Activated T-helper 17 cell treated with anti-CD3 and anti-CD28 coated beads, Interleukin-2, amount 50 U/mL, for 72 hours (primary cell): Measurements from ENCODE around the gene GJD3. TPM values are rescaled to one million over a fixed set of nuclear protein-coding genes. Genes with fewer than 3 reads are reported as not detected.
A peak's percentile ranks its signal among the peaks of the same experiment; 100 is the strongest.

Experiments used
- ATAC-seq: fragments of 150-1000 bp; cut with Tn5 transposase; replicated peaks from 2 replicates; pipeline ENCODE4 v1.10.0; 2021; ENCODE audit warnings: mild to moderate bottlenecking, moderate library complexity
- H3K27ac Mint-ChIP-seq: one replicate; pipeline ENCODE4 v1.8.0; 2022; ENCODE audit warnings: mixed read lengths
- H3K27me3 Mint-ChIP-seq: one replicate; pipeline ENCODE4 v1.8.0; 2022; ENCODE audit warnings: mixed read lengths
- H3K36me3 Mint-ChIP-seq: one replicate; pipeline ENCODE4 v1.8.0; 2022; ENCODE audit warnings: low read depth, mild to moderate bottlenecking, mixed read lengths
- H3K4me1 Mint-ChIP-seq: one replicate; pipeline ENCODE4 v1.8.0; 2022; ENCODE audit warnings: mixed read lengths
- H3K4me3 Mint-ChIP-seq: one replicate; pipeline ENCODE4 v1.8.0; 2022; ENCODE audit warnings: mild to moderate bottlenecking, mixed read lengths
- H3K9me3 Mint-ChIP-seq: one replicate; pipeline ENCODE4 v1.8.0; 2022; ENCODE audit warnings: mixed read lengths
- total RNA-seq, 2 donors: library from RNA; stranded (reverse); gene quantifications; one replicate each; pipeline ENCODE4 v1.2.3, GENCODE V29; 2022

Gene GJD3
- total RNA-seq, 2 donors from 2014 or later = not detected

- peak overlapping the region; percentile 73 for H3K27ac Mint-ChIP-seq
- no peaks in the 10 kb centered on the region for H3K9me3 Mint-ChIP-seq
- peaks cover 73% of the 10 kb centered on the region for H3K36me3 Mint-ChIP-seq
- no peaks in the 10 kb centered on the region for H3K27me3 Mint-ChIP-seq
- peak overlapping the region; percentile 98 for H3K4me3 Mint-ChIP-seq
- no peak for ATAC-seq
- H3K4me1 Mint-ChIP-seq = peaks cover 56% of the 10 kb centered on the region
These were observed 33.6 kb downstream of the GJD3 start for GRCh38 chr17:40330850-40331470.

GRCh38 chr17:40329839-40330794 lies 34.4 kb downstream of the GJD3 start:
- Mint-ChIP-seq H3K27me3 (no peaks in the 10 kb centered on the region), H3K4me3 (peak overlapping the region; percentile 98), H3K4me1 (peaks cover 62% of the 10 kb centered on the region), H3K27ac (peak overlapping the region; percentile 73), H3K36me3 (peaks cover 70% of the 10 kb centered on the region), H3K9me3 (no peaks in the 10 kb centered on the region)
- ATAC-seq = peak; percentile 10

DNA sequence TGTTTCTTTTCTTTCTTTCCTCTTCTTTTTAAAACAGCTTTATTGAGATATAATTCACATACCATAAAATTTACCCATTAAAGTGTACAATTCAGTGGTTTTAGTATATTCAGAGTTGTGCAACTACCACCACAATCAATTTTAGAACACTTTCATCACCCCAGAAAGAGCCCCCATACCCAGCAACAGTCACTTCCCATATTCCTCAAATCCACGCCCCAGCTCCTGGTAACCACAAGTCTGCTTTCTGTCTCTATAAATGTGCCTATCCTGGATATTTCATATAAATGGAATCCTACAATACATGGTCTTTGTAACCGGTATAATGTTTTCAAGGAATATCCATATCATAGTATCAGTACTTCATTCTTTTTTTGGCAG lies 36.2 kb downstream of the GJD3 start:
- no peaks in the 10 kb centered on the region for H3K27me3 Mint-ChIP-seq
- ATAC-seq = no peak
- peaks cover 64% of the 10 kb centered on the region for H3K36me3 Mint-ChIP-seq
- H3K4me3 Mint-ChIP-seq = peak overlapping the region; percentile 98
- H3K4me1 Mint-ChIP-seq = peaks cover 55% of the 10 kb centered on the region
- H3K27ac Mint-ChIP-seq = peak overlapping the region; percentile 27
- H3K9me3 Mint-ChIP-seq = no peaks in the 10 kb centered on the region

GRCh38 chr17:40327735-40328385 lies 36.7 kb downstream of the GJD3 start:
- Mint-ChIP-seq H3K36me3 (peaks cover 64% of the 10 kb centered on the region), H3K27me3 (no peaks in the 10 kb centered on the region), H3K9me3 (no peaks in the 10 kb centered on the region), H3K4me1 (peaks cover 59% of the 10 kb centered on the region), H3K27ac (peak overlapping the region; percentile 100), H3K4me3 (peak overlapping the region; percentile 98)
- ATAC-seq = no peak

DNA sequence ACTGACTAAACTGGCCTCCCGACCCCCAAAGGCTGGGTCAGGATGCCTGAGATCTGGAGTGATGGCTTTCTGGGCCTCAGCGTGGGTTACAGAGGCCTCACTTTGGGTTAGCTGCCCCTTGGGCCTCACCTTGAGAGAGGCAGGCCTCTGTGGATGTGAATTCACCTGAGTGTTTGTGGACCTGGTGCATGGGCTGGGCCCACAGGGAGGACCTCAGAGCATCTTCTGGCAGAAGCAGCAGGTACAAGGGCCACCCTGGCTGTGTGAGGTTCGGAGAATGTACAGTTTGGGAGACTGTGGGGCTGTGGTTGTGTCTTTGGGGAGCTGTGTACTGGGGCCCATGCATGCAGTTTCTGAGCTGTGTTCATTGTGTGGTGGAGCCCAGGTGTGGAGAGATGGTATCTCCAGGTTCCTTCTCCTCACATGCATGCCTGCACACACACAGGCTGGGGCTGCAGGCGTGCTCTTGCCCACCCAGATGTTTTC lies 37.2 kb downstream of the GJD3 start:
- H3K9me3 Mint-ChIP-seq = no peaks in the 10 kb centered on the region
- H3K27ac Mint-ChIP-seq = peak overlapping the region; percentile 100
- peak overlapping the region; percentile 98 for H3K4me3 Mint-ChIP-seq
- H3K36me3 Mint-ChIP-seq = peaks cover 64% of the 10 kb centered on the region
- peaks cover 54% of the 10 kb centered on the region for H3K4me1 Mint-ChIP-seq
- no peak for ATAC-seq
- no peaks in the 10 kb centered on the region for H3K27me3 Mint-ChIP-seq

- H3K9me3 Mint-ChIP-seq = no peaks in the 10 kb centered on the region
- H3K4me3 Mint-ChIP-seq = peak overlapping the region; percentile 98
- peak overlapping the region; percentile 100 for H3K27ac Mint-ChIP-seq
- H3K27me3 Mint-ChIP-seq = no peaks in the 10 kb centered on the region
- no peak for ATAC-seq
- peaks cover 56% of the 10 kb centered on the region for H3K4me1 Mint-ChIP-seq
- H3K36me3 Mint-ChIP-seq = peaks cover 66% of the 10 kb centered on the region
These were observed 37.7 kb downstream of the GJD3 start for GRCh38 chr17:40326832-40327199.

- Mint-ChIP-seq H3K4me1 (peaks cover 54% of the 10 kb centered on the region), H3K27me3 (no peaks in the 10 kb centered on the region), H3K4me3 (peak overlapping the region; percentile 98), H3K9me3 (no peaks in the 10 kb centered on the region), H3K27ac (peak overlapping the region; percentile 100), H3K36me3 (peaks cover 66% of the 10 kb centered on the region)
- peak; percentile 48 for ATAC-seq
These were observed 38.3 kb downstream of the GJD3 start for GRCh38 chr17:40326014-40326831.

DNA sequence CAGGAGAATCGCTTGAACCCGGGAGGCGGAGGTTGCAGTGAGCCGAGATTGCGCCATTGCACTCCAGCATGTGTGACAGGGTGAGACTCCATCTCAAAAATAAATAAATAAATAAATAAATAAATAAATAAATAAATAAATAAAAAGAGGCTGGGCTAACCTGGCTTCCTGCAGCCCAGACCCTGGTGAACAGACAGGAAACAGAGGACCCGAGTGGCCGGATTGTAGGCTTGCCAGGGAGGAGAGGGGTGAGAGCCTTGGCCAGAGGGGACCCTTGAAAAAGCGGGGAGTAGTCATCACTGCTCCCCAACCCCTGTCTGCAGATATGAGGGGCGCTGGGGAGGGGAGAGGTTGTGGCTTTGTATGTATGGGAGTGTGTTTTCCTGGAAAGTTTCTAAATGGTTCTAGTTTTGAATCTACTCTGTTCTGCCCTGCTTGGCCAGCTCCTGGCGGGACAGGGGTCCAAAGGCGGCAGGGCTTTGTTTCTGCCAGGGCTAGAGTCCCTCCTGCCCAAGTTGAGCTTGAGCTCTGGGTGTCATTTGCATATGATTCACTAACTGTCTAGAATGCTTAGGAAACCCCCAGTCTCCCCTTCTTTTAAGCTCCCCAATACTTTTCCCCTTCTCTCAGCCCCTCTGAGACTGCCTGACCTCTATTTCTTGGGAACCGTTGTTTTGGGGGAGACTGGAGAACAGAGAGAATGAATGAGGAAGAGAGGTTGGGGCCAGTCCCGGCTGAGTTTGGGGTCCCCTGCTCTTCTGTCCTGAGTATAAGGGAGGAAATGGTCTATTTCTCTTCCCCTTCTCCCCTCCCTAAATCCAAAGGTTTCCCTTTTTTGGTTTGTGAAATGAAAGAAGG lies 39.2 kb downstream of the GJD3 start:
- peak overlapping the region; percentile 100 for H3K27ac Mint-ChIP-seq
- peak overlapping the region; percentile 98 for H3K4me3 Mint-ChIP-seq
- H3K27me3 Mint-ChIP-seq = no peaks in the 10 kb centered on the region
- H3K4me1 Mint-ChIP-seq = peaks cover 54% of the 10 kb centered on the region
- peak; percentile 38 for ATAC-seq
- H3K36me3 Mint-ChIP-seq = peaks cover 65% of the 10 kb centered on the region
- no peaks in the 10 kb centered on the region for H3K9me3 Mint-ChIP-seq

DNA sequence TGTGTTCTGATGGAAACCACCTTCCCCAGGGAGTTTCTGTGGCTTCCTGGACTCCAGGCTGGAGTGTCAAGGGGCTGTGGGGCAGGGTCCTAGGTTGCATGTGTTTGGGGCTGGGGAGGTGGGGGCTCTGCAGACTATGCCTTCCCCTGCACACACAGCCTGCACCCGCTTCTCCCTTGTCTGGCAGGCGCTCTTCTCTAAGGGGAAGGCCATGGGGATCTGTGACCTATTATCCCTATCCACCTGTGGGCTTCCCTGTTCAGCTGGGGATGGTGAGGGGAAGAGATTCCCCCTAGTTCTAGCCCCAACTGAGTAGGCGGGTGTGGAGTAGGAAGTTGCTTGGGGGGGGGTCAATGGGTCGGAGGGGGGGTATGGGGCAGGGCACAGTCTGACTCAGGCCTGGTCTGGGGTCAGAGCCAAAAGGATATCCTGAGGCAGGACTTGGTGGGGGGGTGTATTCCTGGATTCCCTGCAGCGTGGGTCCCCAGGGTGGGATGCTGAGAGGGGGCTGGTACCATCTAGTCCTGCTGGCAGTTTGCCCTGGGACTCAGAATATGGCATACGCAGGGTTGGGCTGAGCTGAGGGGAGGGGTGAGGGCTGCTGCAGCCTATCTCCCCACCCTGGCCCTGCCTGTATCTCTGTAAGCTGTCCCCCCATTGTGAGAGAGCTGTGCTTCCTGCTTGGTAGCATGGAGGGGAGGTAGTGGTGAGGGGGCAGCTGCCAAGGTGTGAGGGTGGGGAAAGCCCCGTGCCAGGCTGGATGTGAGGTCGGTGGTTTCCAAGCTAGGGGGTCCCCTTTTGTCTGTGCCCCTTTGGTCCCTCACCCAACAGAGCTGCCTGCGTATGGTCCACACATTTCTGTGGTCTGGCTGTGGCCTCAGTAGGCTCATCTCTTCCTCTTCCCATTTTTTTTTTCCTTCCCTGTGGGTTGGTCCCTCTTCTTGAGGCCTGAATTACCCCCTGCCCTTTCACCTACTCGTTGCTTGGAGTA lies 40.9 kb downstream of the GJD3 start:
- Mint-ChIP-seq H3K4me3 (peak overlapping the region; percentile 98), H3K27me3 (no peaks in the 10 kb centered on the region), H3K4me1 (peaks cover 57% of the 10 kb centered on the region), H3K36me3 (peaks cover 73% of the 10 kb centered on the region), H3K9me3 (no peaks in the 10 kb centered on the region), H3K27ac (peak overlapping the region; percentile 100)
- no peak for ATAC-seq

- H3K9me3 Mint-ChIP-seq = no peaks in the 10 kb centered on the region
- peaks cover 69% of the 10 kb centered on the region for H3K36me3 Mint-ChIP-seq
- H3K27ac Mint-ChIP-seq = peak overlapping the region; percentile 100
- no peaks in the 10 kb centered on the region for H3K27me3 Mint-ChIP-seq
- peak; percentile 47 for ATAC-seq
- peaks cover 52% of the 10 kb centered on the region for H3K4me1 Mint-ChIP-seq
- H3K4me3 Mint-ChIP-seq = peak overlapping the region; percentile 98
These were observed 41.9 kb downstream of the GJD3 start for GRCh38 chr17:40322358-40323315.

- no peak for ATAC-seq
- Mint-ChIP-seq H3K4me3 (peak overlapping the region; percentile 98), H3K4me1 (peaks cover 47% of the 10 kb centered on the region), H3K27ac (peak overlapping the region; percentile 100), H3K27me3 (no peaks in the 10 kb centered on the region), H3K9me3 (no peaks in the 10 kb centered on the region), H3K36me3 (peaks cover 62% of the 10 kb centered on the region)
These were observed 42.6 kb downstream of the GJD3 start for GRCh38 chr17:40321961-40322357.
